ENCODE data around the gene NEK6.

GRCh38 chr9:124264823-124265233 lies 7.1 kb downstream of the NEK6 start:
- TF ChIP-seq CTCF (IDR thresholded peaks at IDR 0.05) (no peak), POLR2A (IDR thresholded peaks at IDR 0.05) (no peak)

All from adrenal gland (tissue), 5 donors.